Measurements from ENCODE around the gene KATNA1.

KATNA1 gene

GRCh38 chr6:149600508-149600907, 48.0 kb downstream of the KATNA1 start:
- DNase-seq, result no peak

GRCh38 chr6:149593408-149593807, 55.1 kb downstream of the KATNA1 start:
- DNase-seq, result no peak

- no peak for DNase-seq
Measured at GRCh38 chr6:149592983-149593382, 55.5 kb downstream of the KATNA1 start.

DNA sequence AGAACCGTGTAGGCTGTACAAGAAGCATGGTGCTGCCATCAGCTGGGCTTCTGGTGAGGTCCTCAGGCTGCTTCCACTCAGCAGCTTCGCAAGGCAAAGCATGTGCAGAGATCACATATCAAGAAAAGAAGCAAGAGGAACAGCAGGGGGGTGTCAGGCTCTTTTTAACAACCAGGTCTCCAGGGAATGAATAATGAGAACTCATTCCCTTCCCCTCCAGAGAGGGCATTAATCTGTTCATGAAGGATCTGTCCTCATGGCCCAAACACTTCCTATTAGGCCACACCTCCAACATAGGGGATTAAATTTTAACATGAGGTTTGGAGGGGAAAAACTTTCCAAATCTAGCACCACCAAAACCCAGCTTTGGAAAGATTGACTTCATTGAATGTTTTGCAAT, 62.4 kb downstream of the KATNA1 start:
- DNase-seq, result peak; percentile 40

GRCh38 chr6:149581349-149581748, 67.2 kb downstream of the KATNA1 start:
- no peak for DNase-seq

DNA sequence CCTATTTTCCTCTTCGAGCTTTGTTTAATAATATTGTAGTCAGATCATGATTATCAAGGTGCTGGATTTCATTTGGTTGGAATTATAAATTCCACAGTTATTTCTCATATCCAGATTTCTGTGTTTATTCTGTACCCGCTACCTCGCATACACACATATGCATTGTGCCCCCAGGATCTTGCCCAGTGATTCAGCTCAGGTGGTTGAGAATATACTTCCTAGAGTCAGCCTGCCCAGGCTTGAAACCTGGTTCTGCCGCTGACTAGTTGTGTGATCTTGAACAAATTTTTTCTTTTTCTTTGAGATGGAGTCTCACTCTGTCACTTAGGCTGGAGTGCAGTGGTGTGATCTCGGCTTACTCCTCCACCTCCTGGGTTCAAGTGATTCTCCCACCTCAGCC, 67.6 kb downstream of the KATNA1 start:
- DNase-seq, result no peak

GRCh38 chr6:149567945-149568585, 80.4 kb downstream of the KATNA1 start:
- no peak for DNase-seq

- DNase-seq, result peak; percentile 32
Measured at GRCh38 chr6:149567194-149567586, 81.3 kb downstream of the KATNA1 start.

DNA sequence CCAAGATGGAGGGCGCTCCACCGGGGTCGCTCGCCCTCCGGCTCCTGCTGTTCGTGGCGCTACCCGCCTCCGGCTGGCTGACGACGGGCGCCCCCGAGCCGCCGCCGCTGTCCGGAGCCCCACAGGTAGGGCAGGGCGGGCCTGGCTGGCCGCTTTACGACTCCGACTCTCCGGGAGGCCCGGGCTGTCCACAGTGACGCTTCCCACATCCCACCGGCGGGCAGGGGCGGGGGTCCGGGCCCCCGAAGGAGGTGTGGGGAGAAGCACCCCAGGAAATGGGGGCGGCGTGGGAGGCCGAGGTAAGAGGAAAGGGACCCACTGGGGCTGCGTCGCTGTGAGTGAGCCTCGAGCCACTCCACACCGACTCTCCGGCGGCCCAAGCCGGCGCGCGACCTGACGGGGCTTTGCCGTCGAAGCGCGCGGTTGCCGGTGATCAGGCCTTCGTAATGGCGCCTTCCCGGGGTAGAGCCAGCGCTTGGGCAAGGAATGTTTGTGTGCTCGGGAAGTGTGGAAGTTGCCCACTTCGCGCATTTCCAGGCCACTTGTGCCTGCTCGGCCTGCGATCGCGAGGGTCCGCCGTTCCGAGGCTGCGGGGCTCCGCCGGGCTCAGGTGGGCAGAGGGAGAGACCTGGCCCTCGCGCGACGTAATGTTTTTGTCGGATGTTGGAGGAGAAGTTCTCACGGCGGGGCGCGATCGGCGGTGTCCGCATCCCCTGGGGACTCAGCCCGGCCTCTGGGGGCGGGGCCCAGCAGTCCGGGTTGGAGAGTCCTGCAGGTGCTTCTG, 81.9 kb downstream of the KATNA1 start:
- peak; percentile 81 for DNase-seq

GRCh38 chr6:149565527-149566409, 82.7 kb downstream of the KATNA1 start, which contains the start of gene GINM1:
TSS of gene GINM1 (plus strand) at chr6:149566375. CDS start at chr6:149566415, 40 bp downstream.
- DNase-seq, result peak; percentile 97

DNA sequence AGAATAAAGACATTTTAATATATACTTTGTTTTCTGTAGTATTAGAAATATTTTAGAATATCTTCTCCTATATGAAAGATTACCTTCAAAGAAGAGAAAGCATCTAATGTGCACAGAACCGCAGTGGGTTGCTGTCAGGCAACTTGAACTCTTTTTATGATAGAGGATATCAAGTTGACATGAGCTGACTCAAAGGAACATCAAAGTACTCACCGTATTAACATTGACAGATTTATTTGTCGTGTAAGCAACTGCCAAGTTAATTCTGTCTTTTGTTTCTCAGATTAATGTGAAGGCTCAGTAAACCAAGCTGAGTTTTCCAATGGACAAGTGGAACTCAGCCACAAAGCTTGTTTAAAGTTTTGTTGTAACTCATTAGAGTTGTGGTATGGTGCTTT, 84.6 kb downstream of the KATNA1 start:
- peak; percentile 14 for DNase-seq

DNA sequence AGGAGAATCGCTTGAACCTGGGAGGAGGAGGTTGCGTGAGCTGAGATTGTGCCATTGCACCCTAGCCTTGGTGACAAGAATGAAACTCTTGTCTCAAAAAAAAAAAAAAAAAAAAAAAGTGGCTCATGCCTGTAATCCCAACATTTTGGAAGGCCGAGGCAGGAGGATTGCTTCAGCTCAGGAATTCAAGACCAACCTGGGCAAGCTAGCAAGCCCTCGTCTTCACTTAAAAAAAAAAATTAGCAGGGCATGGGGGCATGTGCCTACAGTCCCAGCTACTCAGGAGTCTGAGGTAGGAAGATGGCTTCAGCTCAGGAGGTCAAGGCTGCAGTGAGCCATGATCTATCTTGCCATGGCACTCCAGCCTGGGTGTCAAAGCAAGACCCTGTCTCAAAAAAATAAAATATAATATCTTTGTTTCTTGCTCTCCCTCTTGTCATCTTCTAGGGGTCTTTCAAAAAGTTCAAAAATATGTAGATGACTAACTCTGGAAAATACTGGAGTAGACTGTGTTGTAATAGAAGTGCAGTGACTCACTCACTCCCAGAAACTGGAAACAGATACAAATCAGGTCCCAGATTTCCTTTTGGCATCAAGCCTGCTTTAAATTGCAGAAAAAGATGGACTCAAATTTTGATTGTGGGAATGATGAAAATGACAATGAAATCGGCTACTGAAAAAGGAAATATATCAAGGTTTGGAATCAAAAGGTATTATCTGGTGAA, 85.1 kb downstream of the KATNA1 start:
- peak; percentile 6 for DNase-seq

DNA sequence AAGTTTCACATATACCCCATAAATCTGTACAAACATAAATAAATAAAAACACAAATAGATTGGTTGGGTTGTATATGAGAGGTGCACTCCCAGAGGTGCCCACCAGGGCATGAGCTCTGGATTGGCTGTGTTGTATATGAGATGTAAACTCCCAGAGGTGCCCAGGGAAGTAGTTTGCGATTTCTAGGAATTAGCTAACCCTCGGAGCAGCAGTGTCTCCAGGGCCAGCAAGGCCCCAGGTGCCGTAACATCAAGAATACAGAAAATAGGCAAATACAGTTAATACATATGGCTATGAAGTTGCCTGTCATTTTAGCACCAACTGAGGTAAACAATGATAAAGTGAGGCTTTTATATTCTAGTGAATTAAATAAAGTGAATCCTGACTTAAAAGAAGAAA, 87.8 kb downstream of the KATNA1 start:
- peak; percentile 52 for DNase-seq

- no peak for DNase-seq
Measured at GRCh38 chr6:149559389-149559788, 89.1 kb downstream of the KATNA1 start.

GRCh38 chr6:149558029-149558428, 90.5 kb downstream of the KATNA1 start:
- no peak for DNase-seq

DNA sequence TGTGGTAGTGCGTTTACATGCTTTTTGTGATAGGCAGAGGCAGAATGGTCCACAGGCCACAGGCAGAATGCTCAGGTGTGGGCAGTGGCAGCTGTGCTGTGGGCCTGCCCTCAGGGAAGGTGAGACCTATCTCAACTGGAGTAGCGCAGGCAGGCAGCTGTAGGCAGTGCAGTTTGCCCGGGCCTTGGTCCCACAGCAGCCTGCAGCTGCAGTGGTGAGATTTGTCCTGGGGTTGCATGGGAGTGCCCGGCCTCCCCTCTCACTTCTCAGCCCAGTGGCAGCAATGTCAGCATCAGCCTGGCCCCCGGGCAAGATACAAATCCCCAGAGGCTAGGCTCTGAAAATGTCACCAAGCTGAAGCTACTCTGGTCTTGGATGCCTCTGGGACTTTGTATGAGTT, 96.6 kb downstream of the KATNA1 start:
- DNase-seq, result no peak

GRCh38 chr6:149545754-149546471, 102.6 kb downstream of the KATNA1 start, which contains the start of gene PPIL4:
TSS of gene PPIL4 (minus strand) at chr6:149546043. CDS start at chr6:149546005, 38 bp downstream.
- DNase-seq, result peak; percentile 97

GRCh38 chr6:149545258-149545753, 103.2 kb downstream of the KATNA1 start:
- DNase-seq, result peak; percentile 52
